B cell (primary cell): ENCODE measurements around the gene RELL2. TPM values are rescaled to one million over a fixed set of nuclear protein-coding genes. Genes with fewer than 3 reads are reported as not detected.
A peak's percentile ranks its signal among the peaks of the same experiment; 100 is the strongest.

Source experiments
- ATAC-seq: fragments of 200-7000 bp; cut with Tn5 transposase; one replicate; pipeline ENCODE4 v1.10.0; 2021; ENCODE audit warnings: low read depth, mild to moderate bottlenecking, moderate number of reproducible peaks, moderate library complexity
- CTCF ChIA-PET: fragments of 350-600 bp; sonication (Branson Sonifier 250); formaldehyde crosslinking; loops from one replicate; lab custom pipeline; 2021; ENCODE audit warnings: antibody characterized with exemption, inconsistent platforms; lab: Charles Lee
- POLR2A ChIA-PET: fragments of 350-600 bp; sonication (Branson Sonifier 250); formaldehyde crosslinking; loops from one replicate; lab custom pipeline; 2021; ENCODE audit warnings: antibody characterized with exemption; lab: Charles Lee
- DNase-seq: peaks from one replicate; pipeline ENCODE4 v3.0.0; 2013
- H2AFZ ChIP-seq: 2 replicates; pipeline ENCODE4 v1.6.1; 2012; ENCODE audit warnings: mild to moderate bottlenecking, low read depth, low read length; ENCODE audit not compliant: insufficient read depth, poor library complexity, severe bottlenecking
- H3K27ac ChIP-seq, 2 donors: 1 replicate in 1 of 2; 2 replicates in 1 of 2; pipeline ENCODE4 v1.5.1; 2012 to 2013; ENCODE audit warnings: low read length in 2 of 2, mild to moderate bottlenecking in 2 of 2, moderate library complexity in 1 of 2
- H3K27me3 ChIP-seq, 4 experiments: fragments of 200-600 bp in 1 of 4; sonication (generic) in 1 of 4; replicated peaks in 1 of 4; 1 replicate in 2 of 4; 2 replicates in 2 of 4; pipeline versions ENCODE4 v1.6.1 to v1.7.0; 2013 to 2016; ENCODE audit warnings: low read length in 3 of 4, mild to moderate bottlenecking in 2 of 4, mixed read lengths in 1 of 4, moderate library complexity in 1 of 4; ENCODE audit not compliant: insufficient read depth in 4 of 4, control insufficient read depth in 3 of 4; ENCODE audit errors: control extremely low read depth in 1 of 4
- H3K36me3 ChIP-seq, 2 experiments: replicated peaks in 1 of 2; 1 replicate in 1 of 2; 2 replicates in 1 of 2; pipeline versions ENCODE4 v1.6.1 to v1.7.1; 2013; ENCODE audit warnings: low read length in 1 of 2; ENCODE audit not compliant: insufficient read depth in 2 of 2, control insufficient read depth in 1 of 2; ENCODE audit errors: control extremely low read depth in 1 of 2, extremely low read depth in 1 of 2
- H3K4me1 ChIP-seq, 2 donors: fragments of 200-600 bp in 1 of 2; sonication (generic) in 1 of 2; 1 replicate in 1 of 2; 2 replicates in 1 of 2; pipeline versions ENCODE4 v1.5.1 to v1.6.1; 2013 to 2017; ENCODE audit warnings: low read length in 2 of 2; ENCODE audit not compliant: control insufficient read depth in 2 of 2, insufficient read depth in 2 of 2
- H3K4me2 ChIP-seq: replicated peaks from 2 replicates; pipeline ENCODE3; 2012; ENCODE audit warnings: mild to moderate bottlenecking, low read depth, low read length; ENCODE audit not compliant: poor library complexity, severe bottlenecking
- H3K4me3 ChIP-seq, 5 experiments: fragments of 200-600 bp in 1 of 5; sonication (generic) in 1 of 5; 1 replicate in 3 of 5; 2 replicates in 2 of 5; pipeline versions ENCODE4 v1.5.1 to v1.7.0; 2011 to 2016; ENCODE audit warnings: low read length in 4 of 5, mild to moderate bottlenecking in 4 of 5, low read depth in 2 of 5, control low read depth in 1 of 5, moderate library complexity in 1 of 5; ENCODE audit not compliant: insufficient read depth in 1 of 5; ENCODE audit errors: control extremely low read depth in 1 of 5, extremely low read depth in 1 of 5
- H3K79me2 ChIP-seq: fragments of 200-600 bp; sonication (generic); one replicate; pipeline ENCODE4 v1.6.0; 2016; ENCODE audit warnings: low read length; ENCODE audit not compliant: control insufficient read depth, insufficient read depth
- H3K9ac ChIP-seq: fragments of 200-600 bp; sonication (generic); 2 replicates; pipeline ENCODE4 v1.6.1; 2017; ENCODE audit warnings: mild to moderate bottlenecking, low read length, moderate library complexity
- H3K9me3 ChIP-seq, 3 donors: one replicate each; pipeline versions ENCODE4 v1.6.1 to v1.7.1; 2013; ENCODE audit warnings: low read length in 2 of 3; ENCODE audit not compliant: control insufficient read depth in 2 of 3, insufficient read depth in 1 of 3; ENCODE audit errors: control extremely low read depth in 1 of 3
- H4K20me1 ChIP-seq: 2 replicates; pipeline ENCODE4 v1.6.0; 2012; ENCODE audit warnings: mild to moderate bottlenecking, low read length; ENCODE audit not compliant: insufficient read depth, control insufficient read depth, poor library complexity, severe bottlenecking
- H3K27ac Mint-ChIP-seq: one replicate; pipeline ENCODE4 v1.8.0; 2021; ENCODE audit warnings: mixed read lengths
- H3K27me3 Mint-ChIP-seq: one replicate; pipeline ENCODE4 v1.8.0; 2021; ENCODE audit warnings: mixed read lengths
- H3K4me1 Mint-ChIP-seq: one replicate; pipeline ENCODE4 v1.8.0; 2021; ENCODE audit warnings: mixed read lengths
- H3K4me3 Mint-ChIP-seq: one replicate; pipeline ENCODE4 v1.8.0; 2021; ENCODE audit warnings: mixed read lengths
- H3K9me3 Mint-ChIP-seq: one replicate; pipeline ENCODE4 v1.8.0; 2022; ENCODE audit warnings: mixed read lengths; ENCODE audit not compliant: insufficient read depth
- EZH2 ChIP-seq: IDR thresholded peaks from 2 replicates; pipeline ENCODE4 v1.6.1; 2012; ENCODE audit warnings: borderline replicate concordance, low read depth, mild to moderate bottlenecking, moderate library complexity, low read length; ENCODE audit not compliant: insufficient read depth, poor library complexity, severe bottlenecking
- WGBS: methylation state at CpG from one replicate; pipeline ENCODE4 v1.1.5; 2013; ENCODE audit warnings: missing lambda C conversion rate; ENCODE audit not compliant: insufficient coverage; 5-methylcytosine and 5-hydroxymethylcytosine counted together
- intact Hi-C: fragments of 100-400 bp; cut with micrococcal nuclease; formaldehyde crosslinking; loops from one replicate; pipeline ENCODE4 v1.10.0; 2022
- polyA plus RNA-seq: library from polyadenylated mRNA; depleted of rRNA; stranded (reverse); fragments of >200 nt; gene quantifications from 2 replicates; pipeline ENCODE4 v1.2.3, GENCODE V29; 2012
- total RNA-seq, 2 donors: library from RNA; stranded (reverse); fragments of 120-200 nt in 1 of 2; gene quantifications; 1 replicate in 1 of 2; 2 replicates in 1 of 2; pipeline versions ENCODE4 v1.2.3 to v1.2.4, GENCODE V29; 2013 to 2022
- TF ChIP-seq, protein P1 (sequence below): fragments of 200-600 bp; IDR thresholded peaks from one replicate; pipeline ENCODE4 v1.8.0; 2022; ENCODE audit warnings: antibody characterized with exemption, mild to moderate bottlenecking

Gene RELL2
- total and polyA plus RNA-seq, 2 donors (not counting 1 experiment from before 2014, with no cell fraction given): 12.1 to 48.9 TPM

DNA sequence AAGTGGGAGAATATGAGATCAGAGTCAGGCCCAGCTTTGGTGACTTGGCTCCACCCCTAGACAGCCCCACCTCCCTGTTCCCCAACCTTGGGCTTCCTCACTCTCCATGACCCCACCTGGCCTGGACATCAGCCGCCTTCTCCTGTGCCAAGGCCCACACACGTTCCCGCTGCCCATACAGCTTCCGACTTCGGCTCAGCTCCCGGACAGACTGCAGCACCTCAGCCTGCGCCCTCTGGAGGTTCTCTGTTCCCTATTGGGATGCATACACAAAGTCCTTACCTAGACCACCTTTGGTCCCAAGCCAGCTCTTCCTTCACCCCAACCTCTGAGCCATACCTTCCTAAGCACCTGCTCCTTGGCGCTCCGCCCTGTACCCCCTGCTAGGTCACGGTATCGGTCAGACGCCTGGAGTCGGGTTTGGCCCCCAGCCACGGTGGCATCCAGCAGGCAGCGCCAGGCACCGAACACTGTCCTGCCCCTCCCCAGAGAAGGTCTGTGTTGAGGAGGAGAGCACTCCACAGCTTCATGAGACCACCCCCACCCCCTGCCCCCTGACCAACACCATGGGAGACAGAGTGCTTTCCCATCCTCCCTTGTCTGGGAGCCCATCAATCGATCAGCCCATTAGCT is 12.4 kb downstream of the RELL2 start:
- Histone ChIP-seq H3K27ac (no peak overlapping the region), H2AFZ (no peak overlapping the region), H3K9ac (no peak overlapping the region), H4K20me1 (no peaks in the 10 kb centered on the region), H3K9me3 (no peaks in the 10 kb centered on the region), H3K79me2 (peaks cover 8% of the 10 kb centered on the region), H3K27me3 (no peaks in the 10 kb centered on the region), H3K4me1 (peaks cover 14 to 22% of the 10 kb centered on the region in 2 donors), H3K4me2 (no peak overlapping the region), H3K4me3 (no peak overlapping the region), H3K36me3 (peaks cover 11 to 33% of the 10 kb centered on the region in 2 experiments)
- peaks cover 34% of the 10 kb centered on the region for H3K4me1 Mint-ChIP-seq
- TF ChIP-seq, protein P1, sequence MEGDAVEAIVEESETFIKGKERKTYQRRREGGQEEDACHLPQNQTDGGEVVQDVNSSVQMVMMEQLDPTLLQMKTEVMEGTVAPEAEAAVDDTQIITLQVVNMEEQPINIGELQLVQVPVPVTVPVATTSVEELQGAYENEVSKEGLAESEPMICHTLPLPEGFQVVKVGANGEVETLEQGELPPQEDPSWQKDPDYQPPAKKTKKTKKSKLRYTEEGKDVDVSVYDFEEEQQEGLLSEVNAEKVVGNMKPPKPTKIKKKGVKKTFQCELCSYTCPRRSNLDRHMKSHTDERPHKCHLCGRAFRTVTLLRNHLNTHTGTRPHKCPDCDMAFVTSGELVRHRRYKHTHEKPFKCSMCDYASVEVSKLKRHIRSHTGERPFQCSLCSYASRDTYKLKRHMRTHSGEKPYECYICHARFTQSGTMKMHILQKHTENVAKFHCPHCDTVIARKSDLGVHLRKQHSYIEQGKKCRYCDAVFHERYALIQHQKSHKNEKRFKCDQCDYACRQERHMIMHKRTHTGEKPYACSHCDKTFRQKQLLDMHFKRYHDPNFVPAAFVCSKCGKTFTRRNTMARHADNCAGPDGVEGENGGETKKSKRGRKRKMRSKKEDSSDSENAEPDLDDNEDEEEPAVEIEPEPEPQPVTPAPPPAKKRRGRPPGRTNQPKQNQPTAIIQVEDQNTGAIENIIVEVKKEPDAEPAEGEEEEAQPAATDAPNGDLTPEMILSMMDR: no peak
- no peak for TF ChIP-seq EZH2
- ChIA-PET POLR2A (no interaction called here), CTCF (interaction anchor here (1.0 to 2.3 kb wide), 2 partner anchors 13 to 57 kb away, joined by 4 to 9 read pairs; partner anchors contain the start of genes HDAC3 and RELL2)
- DNase-seq (no peak), ATAC-seq (no peak)
- H3K9me3 Mint-ChIP-seq: no peaks in the 10 kb centered on the region
- H3K27me3 Mint-ChIP-seq: no peaks in the 10 kb centered on the region
- WGBS: 97% methylated on average over 13 of the region's 17 CpGs
- peak overlapping the region; percentile 99 for H3K4me3 Mint-ChIP-seq
- no peak overlapping the region for H3K27ac Mint-ChIP-seq
- intact Hi-C loops: no loop called here

DNA sequence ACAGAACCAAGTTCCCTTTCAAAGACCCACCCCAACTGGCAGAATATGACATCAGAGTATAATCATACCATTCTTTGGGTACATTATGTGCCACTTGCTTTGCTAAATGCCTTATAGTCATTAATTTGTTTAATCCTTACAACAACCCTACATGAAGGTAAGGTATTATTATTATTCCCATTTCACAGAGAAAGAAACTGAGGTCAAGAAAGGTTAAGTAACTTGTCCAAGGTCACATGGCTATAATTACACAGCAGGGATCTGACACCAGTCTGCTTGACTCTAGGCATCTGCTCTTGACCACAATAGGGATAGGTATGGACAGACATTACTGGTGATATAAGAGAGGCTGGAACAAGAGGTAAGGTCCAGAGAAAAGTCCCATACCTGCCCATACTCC is 13.2 kb downstream of the RELL2 start:
- ATAC-seq: no peak
- peaks cover 14 to 22% of the 10 kb centered on the region in 2 donors for H3K4me1 ChIP-seq
- H2AFZ ChIP-seq: no peak overlapping the region
- ChIA-PET POLR2A (no interaction called here), CTCF (interaction anchor here (3.0 kb wide), 1 partner anchor 57 kb away, joined by 22 read pairs; no protein-coding TSS in a partner anchor)
- peak overlapping the region; percentile 78 for H3K27ac Mint-ChIP-seq
- intact Hi-C loops: loop anchor here (10.0 kb wide), 1 partner anchor 455 kb away; the partner anchor contains the start of gene NDFIP1
- H3K4me3 Mint-ChIP-seq: peak overlapping the region; percentile 99
- TF ChIP-seq, protein P1: no peak
- TF ChIP-seq EZH2: no peak
- no peak overlapping the region for H3K9ac ChIP-seq
- H3K9me3 Mint-ChIP-seq: no peaks in the 10 kb centered on the region
- no peaks in the 10 kb centered on the region for H3K27me3 Mint-ChIP-seq
- H3K4me1 Mint-ChIP-seq: peaks cover 34% of the 10 kb centered on the region
- H3K36me3 ChIP-seq: peaks cover 9 to 25% of the 10 kb centered on the region in 2 experiments
- no peaks in the 10 kb centered on the region for H3K27me3 ChIP-seq
- no peaks in the 10 kb centered on the region for H3K9me3 ChIP-seq
- H3K27ac ChIP-seq: peak overlapping the region in 1 of 2 donors; percentile 16
- H4K20me1 ChIP-seq: no peaks in the 10 kb centered on the region
- H3K4me3 ChIP-seq: no peak overlapping the region
- DNase-seq: no peak
- H3K79me2 ChIP-seq: peaks cover 8% of the 10 kb centered on the region
- H3K4me2 ChIP-seq: peak overlapping the region; percentile 87
